T-cell (primary cell): ENCODE measurements around the gene NKAPL. TPM values are rescaled to one million over a fixed set of nuclear protein-coding genes. Genes with fewer than 3 reads are reported as not detected.
"Not testable (repeated sequence)": the region's sequence is repeated elsewhere in the genome, so short reads cannot be mapped to it uniquely, and the experiment has no call there.

Experiments used
- ATAC-seq, 4 experiments: fragments of 200-7000 bp in 3 of 4; fragments of 150-1000 bp in 1 of 4; cut with Tn5 transposase; replicated peaks in 1 of 4; 1 replicate in 3 of 4; 2 replicates in 1 of 4; pipeline ENCODE4 v1.10.0; 2021; ENCODE audit warnings: moderate library complexity in 3 of 4, mild to moderate bottlenecking in 2 of 4, moderate number of reproducible peaks in 1 of 4
- CTCF ChIA-PET, 2 donors: fragments of 300-600 bp; sonication (Branson Sonifier 250); formaldehyde crosslinking; loops; one replicate each; lab custom pipeline; 2022; ENCODE audit warnings: antibody characterized with exemption in 2 of 2; lab: Charles Lee
- POLR2A ChIA-PET, 2 donors: fragments of 300-600 bp; sonication (Branson Sonifier 250); formaldehyde crosslinking; loops; one replicate each; lab custom pipeline; 2022; ENCODE audit warnings: antibody characterized with exemption in 2 of 2; lab: Charles Lee
- DNase-seq, 35 experiments: peaks; one replicate each; pipeline versions ENCODE4 v3.0.0 to v3.0.0-alpha.2; 2013 to 2023
- H3K27ac ChIP-seq: one replicate; pipeline ENCODE4 v1.5.1; 2013; ENCODE audit warnings: low read length
- H3K27me3 ChIP-seq, 2 experiments: replicated peaks in 1 of 2; 1 replicate in 1 of 2; 2 replicates in 1 of 2; pipeline versions ENCODE4 v1.6.1 to v1.7.0; 2013; ENCODE audit warnings: low read length in 1 of 2, mixed read lengths in 1 of 2; ENCODE audit not compliant: control insufficient read depth in 2 of 2, insufficient read depth in 2 of 2; ENCODE audit errors: extremely low read depth in 1 of 2
- H3K36me3 ChIP-seq, 2 donors: 1 replicate in 1 of 2; 2 replicates in 1 of 2; pipeline versions ENCODE4 v1.6.1 to v1.7.0; 2013; ENCODE audit warnings: low read length in 1 of 2; ENCODE audit not compliant: control insufficient read depth in 2 of 2, insufficient read depth in 1 of 2; ENCODE audit errors: extremely low read depth in 1 of 2
- H3K4me1 ChIP-seq, 2 experiments: 1 replicate in 1 of 2; 2 replicates in 1 of 2; pipeline versions ENCODE4 v1.6.1 to v1.7.0; 2013; ENCODE audit warnings: low read length in 2 of 2, mixed read lengths in 1 of 2; ENCODE audit not compliant: insufficient read depth in 2 of 2, control insufficient read depth in 1 of 2; ENCODE audit errors: extremely low read depth in 1 of 2
- H3K4me3 ChIP-seq, 2 donors: 1 replicate in 1 of 2; 2 replicates in 1 of 2; pipeline versions ENCODE4 v1.5.1 to v1.7.0; 2013; ENCODE audit warnings: mild to moderate bottlenecking in 2 of 2, low read length in 1 of 2, moderate library complexity in 1 of 2; ENCODE audit not compliant: control insufficient read depth in 1 of 2; ENCODE audit errors: extremely low read depth in 1 of 2
- H3K9me3 ChIP-seq: 2 replicates; pipeline ENCODE4 v1.7.0; 2013
- H3K27ac Mint-ChIP-seq, 2 donors: one replicate each; pipeline ENCODE4 v1.8.0; 2020 to 2021; ENCODE audit warnings: mild to moderate bottlenecking in 2 of 2, mixed read lengths in 2 of 2
- H3K27me3 Mint-ChIP-seq, 2 donors: one replicate each; pipeline ENCODE4 v1.8.0; 2021 to 2022; ENCODE audit warnings: mixed read lengths in 2 of 2
- H3K36me3 Mint-ChIP-seq: one replicate; pipeline ENCODE4 v1.8.0; 2021; ENCODE audit warnings: mixed read lengths
- H3K4me1 Mint-ChIP-seq, 3 donors: one replicate each; pipeline ENCODE4 v1.8.0; 2020 to 2022; ENCODE audit warnings: mixed read lengths in 3 of 3, mild to moderate bottlenecking in 1 of 3
- H3K4me3 Mint-ChIP-seq, 3 donors: one replicate each; pipeline ENCODE4 v1.8.0; 2020 to 2022; ENCODE audit warnings: mild to moderate bottlenecking in 3 of 3, mixed read lengths in 3 of 3, moderate library complexity in 3 of 3
- H3K9me3 Mint-ChIP-seq, 3 donors: one replicate each; pipeline ENCODE4 v1.8.0; 2020 to 2022; ENCODE audit warnings: mixed read lengths in 3 of 3
- WGBS: methylation state at CpG from one replicate; pipeline ENCODE4 v1.1.5; 2013; ENCODE audit warnings: missing lambda C conversion rate; ENCODE audit not compliant: insufficient coverage; 5-methylcytosine and 5-hydroxymethylcytosine counted together
- total RNA-seq, 35 experiments: library from RNA in 6 of 35; stranded (reverse) in 6 of 35; fragments of 120-200 nt in 1 of 35; gene quantifications; one replicate each; pipeline versions ENCODE4 v1.2.1 to v1.2.4 and lab custom pipeline; 2013 to 2026

Gene NKAPL
- total RNA-seq, 5 donors from 2014 or later (not counting 1 experiment from before 2014, with no cell fraction given), result 0.32 TPM; not detected in 4

GRCh38 chr6:28303570-28303969, 44.5 kb downstream of the NKAPL start:
- H3K36me3 Mint-ChIP-seq, result peaks cover 7% of the 10 kb centered on the region
- H3K27ac Mint-ChIP-seq, result peak overlapping the region in 1 of 2 donors; percentile 15
- Histone ChIP-seq H3K9me3 (no peaks in the 10 kb centered on the region), H3K36me3 (no peaks in the 10 kb centered on the region), H3K27ac (no peak overlapping the region), H3K4me1 (no peaks in the 10 kb centered on the region), H3K4me3 (no peak overlapping the region), H3K27me3 (no peaks in the 10 kb centered on the region)
- peaks cover 0 to 8% (median 3%) of the 10 kb centered on the region in 3 donors for H3K9me3 Mint-ChIP-seq
- peak overlapping the region; percentile 1 to 10 (median 9) for H3K4me3 Mint-ChIP-seq
- ChIA-PET POLR2A (no interaction called here), CTCF (interaction anchor here in 1 of 2 donors (0.8 kb wide), 1 partner anchor 37 kb away, joined by 3 read pairs; the partner anchor contains the start of gene ZSCAN26)
- peak in 1 of 35 experiments; percentile 6 for DNase-seq
- H3K27me3 Mint-ChIP-seq, result peaks cover 0 to under 1% of the 10 kb centered on the region in 2 donors
- ATAC-seq, result peak in 1 of 4 experiments; percentile 16
- no CpG with 5 or more reads among the region's 3 CpGs for WGBS
- H3K4me1 Mint-ChIP-seq, result peaks cover 8 to 13% (median 9%) of the 10 kb centered on the region in 3 donors

- Mint-ChIP-seq H3K4me1 (peaks cover 8 to 13% (median 9%) of the 10 kb centered on the region in 3 donors), H3K27me3 (peaks cover 8 to 18% of the 10 kb centered on the region in 2 donors)
- DNase-seq, H3K36me3 ChIP-seq, H3K4me3 Mint-ChIP-seq, ATAC-seq, H3K27ac Mint-ChIP-seq, H3K27ac ChIP-seq, H3K27me3 ChIP-seq, POLR2A ChIA-PET, H3K9me3 ChIP-seq, H3K4me3 ChIP-seq, H3K36me3 Mint-ChIP-seq, H3K4me1 ChIP-seq, H3K9me3 Mint-ChIP-seq, CTCF ChIA-PET: not testable (repeated sequence)
These were observed 47.3 kb downstream of the NKAPL start for GRCh38 chr6:28306363-28306762.

Other genes with a start within 250 kb of the NKAPL start
- 1 to 10 TPM in 3 of 5 donors, under 1 TPM in 2; 0.79 to 7.2 (median 1.4) TPM for gene ZNF165, start 178.7 kb upstream of the NKAPL start, total RNA-seq
- gene ZSCAN16, start 134.7 kb upstream of the NKAPL start, total RNA-seq, result 10 to 100 TPM in 3 of 5 donors, 1 to 10 TPM in 2; 5.9 to 13.1 (median 10.7) TPM
- 10 to 100 TPM; 23.3 to 35.7 (median 35.0) TPM for gene ZKSCAN8, start 117.4 kb upstream of the NKAPL start, total RNA-seq
- gene ZSCAN9, start 34.0 kb upstream of the NKAPL start, total RNA-seq, result 1 to 10 TPM; 1.5 to 4.2 (median 3.0) TPM
- 10 to 100 TPM in 3 of 5 donors, 1 to 10 TPM in 2; 2.9 to 12.4 (median 10.1) TPM for gene ZKSCAN4, start 7.0 kb upstream of the NKAPL start, total RNA-seq
- gene ZSCAN26, start 7.8 kb downstream of the NKAPL start, total RNA-seq, result 10 to 100 TPM in 4 of 5 donors, 1 to 10 TPM in 1; 9.0 to 20.4 (median 19.2) TPM
- 1 to 10 TPM; 1.1 to 2.0 (median 1.2) TPM for gene PGBD1, start 22.3 kb downstream of the NKAPL start, total RNA-seq
- 1 to 10 TPM in 3 of 5 donors, under 1 TPM in 2; 0.79 to 1.5 (median 1.1) TPM for gene ZSCAN31, start 76.9 kb downstream of the NKAPL start, total RNA-seq
- gene ZKSCAN3, start 90.7 kb downstream of the NKAPL start, total RNA-seq, result 10 to 100 TPM in 3 of 5 donors, 1 to 10 TPM in 2; 4.0 to 11.9 (median 10.5) TPM
- gene ZSCAN12, start 140.4 kb downstream of the NKAPL start, total RNA-seq, result 1 to 10 TPM; 3.8 to 8.2 (median 6.8) TPM
- gene ZSCAN23, start 184.2 kb downstream of the NKAPL start, total RNA-seq, result 1 to 10 TPM; 1.3 to 3.5 (median 1.7) TPM